Subcutaneous abdominal adipose tissue (tissue), 5 donors: ENCODE data around the gene NME9.

Source experiments
- H3K27ac ChIP-seq: one replicate; pipeline ENCODE4 v1.7.0; 2013; ENCODE audit warnings: low read depth, mild to moderate bottlenecking, inconsistent platforms, low read length, moderate library complexity
- H3K27me3 ChIP-seq, 5 donors: one replicate each; pipeline ENCODE4 v1.7.0; 2013; ENCODE audit warnings: low read length in 5 of 5, inconsistent platforms in 1 of 5; ENCODE audit not compliant: control insufficient read depth in 5 of 5, insufficient read depth in 4 of 5
- H3K36me3 ChIP-seq, 5 donors: one replicate each; pipeline ENCODE4 v1.7.0; 2013; ENCODE audit warnings: low read length in 5 of 5; ENCODE audit not compliant: control insufficient read depth in 5 of 5, insufficient read depth in 5 of 5
- H3K4me1 ChIP-seq, 5 donors: one replicate each; pipeline ENCODE4 v1.7.0; 2013; ENCODE audit warnings: low read length in 5 of 5, mild to moderate bottlenecking in 3 of 5, moderate library complexity in 1 of 5; ENCODE audit not compliant: control insufficient read depth in 5 of 5, insufficient read depth in 5 of 5
- H3K4me3 ChIP-seq, 5 donors: one replicate each; pipeline ENCODE4 v1.7.0; 2013; ENCODE audit warnings: low read length in 5 of 5, low read depth in 1 of 5
- H3K9ac ChIP-seq, 5 donors: one replicate each; pipeline ENCODE4 v1.7.0; 2013; ENCODE audit warnings: low read length in 5 of 5, mild to moderate bottlenecking in 4 of 5, moderate library complexity in 3 of 5
- H3K9me3 ChIP-seq, 5 donors: one replicate each; pipeline ENCODE4 v1.7.0; 2013; ENCODE audit warnings: low read length in 5 of 5; ENCODE audit not compliant: control insufficient read depth in 5 of 5
- donor health status: healthy.
- donor health status: healthy.
- donor health status: healthy.
- donor health status: healthy.
- donor health status: healthy.

The NME9 gene

GRCh38 chr3:138364356-138365252 lies 35.0 kb upstream of the NME9 start:
- peak overlapping the region; percentile 29 for H3K27ac ChIP-seq
- H3K4me3 ChIP-seq: no peak overlapping the region
- H3K9ac ChIP-seq: no peak overlapping the region
- no peaks in the 10 kb centered on the region for H3K9me3 ChIP-seq
- H3K27me3 ChIP-seq: no peaks in the 10 kb centered on the region
- H3K36me3 ChIP-seq: peaks cover 0 to 5% (median 0%) of the 10 kb centered on the region in 5 donors
- H3K4me1 ChIP-seq: peaks cover 23 to 95% (median 79%) of the 10 kb centered on the region in 5 donors

GRCh38 chr3:138363322-138363721 lies 33.7 kb upstream of the NME9 start:
- peaks cover 23 to 98% (median 84%) of the 10 kb centered on the region in 5 donors for H3K4me1 ChIP-seq
- H3K36me3 ChIP-seq: peaks cover 0 to 5% (median 0%) of the 10 kb centered on the region in 5 donors
- H3K27me3 ChIP-seq: no peaks in the 10 kb centered on the region
- no peak overlapping the region for H3K27ac ChIP-seq
- no peak overlapping the region for H3K4me3 ChIP-seq
- H3K9ac ChIP-seq: no peak overlapping the region
- H3K9me3 ChIP-seq: no peaks in the 10 kb centered on the region

GRCh38 chr3:138362538-138362937 lies 32.9 kb upstream of the NME9 start:
- Histone ChIP-seq H3K9me3 (no peaks in the 10 kb centered on the region), H3K27ac (peak overlapping the region; percentile 81), H3K9ac (peak overlapping the region in 1 of 5 donors; percentile 43), H3K4me1 (peaks cover 16 to 98% (median 86%) of the 10 kb centered on the region in 5 donors), H3K27me3 (no peaks in the 10 kb centered on the region), H3K36me3 (peaks cover 0 to 5% (median 0%) of the 10 kb centered on the region in 5 donors), H3K4me3 (no peak overlapping the region)

GRCh38 chr3:138361561-138361971 lies 31.9 kb upstream of the NME9 start:
- Histone ChIP-seq H3K9me3 (no peaks in the 10 kb centered on the region), H3K27me3 (no peaks in the 10 kb centered on the region), H3K4me1 (peaks cover 15 to 98% (median 84%) of the 10 kb centered on the region in 5 donors), H3K9ac (peak overlapping the region in 3 of 5 donors; percentile 30 to 32 (median 31)), H3K4me3 (peak overlapping the region in 1 of 5 donors; percentile 4), H3K36me3 (peaks cover 0 to 5% (median 0%) of the 10 kb centered on the region in 5 donors), H3K27ac (peak overlapping the region; percentile 81)

- H3K9ac ChIP-seq: peak overlapping the region in 1 of 5 donors; percentile 54
- H3K36me3 ChIP-seq: peaks cover 0 to 8% (median under 1%) of the 10 kb centered on the region in 5 donors
- peaks cover 11 to 95% (median 79%) of the 10 kb centered on the region in 5 donors for H3K4me1 ChIP-seq
- H3K27me3 ChIP-seq: no peaks in the 10 kb centered on the region
- no peaks in the 10 kb centered on the region for H3K9me3 ChIP-seq
- H3K27ac ChIP-seq: peak overlapping the region; percentile 81
- H3K4me3 ChIP-seq: peak overlapping the region in 2 of 5 donors; percentile 4 to 26
Measured at GRCh38 chr3:138360869-138361525, 31.3 kb upstream of the NME9 start.

GRCh38 chr3:138359919-138360868 lies 30.5 kb upstream of the NME9 start:
- Histone ChIP-seq H3K4me3 (no peak overlapping the region), H3K27ac (peak overlapping the region; percentile 81), H3K27me3 (no peaks in the 10 kb centered on the region), H3K9ac (no peak overlapping the region), H3K4me1 (peaks cover 9 to 88% (median 75%) of the 10 kb centered on the region in 5 donors), H3K36me3 (peaks cover 0 to 14% (median 7%) of the 10 kb centered on the region in 5 donors), H3K9me3 (no peaks in the 10 kb centered on the region)

GRCh38 chr3:138359148-138359918 lies 29.7 kb upstream of the NME9 start:
- H3K36me3 ChIP-seq: peaks cover 0 to 17% (median 8%) of the 10 kb centered on the region in 5 donors
- no peak overlapping the region for H3K4me3 ChIP-seq
- no peak overlapping the region for H3K9ac ChIP-seq
- no peaks in the 10 kb centered on the region for H3K9me3 ChIP-seq
- no peaks in the 10 kb centered on the region for H3K27me3 ChIP-seq
- peak overlapping the region; percentile 81 for H3K27ac ChIP-seq
- peaks cover 9 to 87% (median 70%) of the 10 kb centered on the region in 5 donors for H3K4me1 ChIP-seq

GRCh38 chr3:138356730-138357405 lies 27.2 kb upstream of the NME9 start:
- peaks cover 12 to 89% (median 76%) of the 10 kb centered on the region in 5 donors for H3K4me1 ChIP-seq
- no peaks in the 10 kb centered on the region for H3K9me3 ChIP-seq
- H3K36me3 ChIP-seq: peaks cover 0 to 12% (median 8%) of the 10 kb centered on the region in 5 donors
- H3K27me3 ChIP-seq: no peaks in the 10 kb centered on the region
- peak overlapping the region in 1 of 5 donors; percentile 14 for H3K9ac ChIP-seq
- no peak overlapping the region for H3K4me3 ChIP-seq
- peak overlapping the region; percentile 81 for H3K27ac ChIP-seq
